HepG2 (cell line): ENCODE measurements around the gene THBS2. TPM values are rescaled to one million over a fixed set of nuclear protein-coding genes. Genes with fewer than 3 reads are reported as not detected.

ENCODE experiments used
- AHDC1 ChIP-seq: sonication (generic); formaldehyde crosslinking; IDR thresholded peaks from 2 replicates; pipeline ENCODE4 v1.5.1; 2020; ENCODE audit warnings: mild to moderate bottlenecking, missing genetic modification reagents, borderline replicate concordance
- ARNT2 ChIP-seq: sonication (generic); formaldehyde crosslinking; IDR thresholded peaks from 2 replicates; pipeline ENCODE4 v1.8.0; 2022; ENCODE audit warnings: mild to moderate bottlenecking, low read depth, missing genetic modification reagents, moderate library complexity
- ATF5 ChIP-seq: sonication (generic); formaldehyde crosslinking; IDR thresholded peaks from 2 replicates; pipeline ENCODE4 v1.4.0; 2020; ENCODE audit warnings: mild to moderate bottlenecking, low read depth, missing genetic modification reagents
- GTF3A ChIP-seq: sonication (generic); formaldehyde crosslinking; conservative IDR thresholded peaks from 2 replicates; pipeline ENCODE4 v1.4.0; 2020; ENCODE audit warnings: mild to moderate bottlenecking, missing genetic modification reagents
- KLF11 ChIP-seq: IDR thresholded peaks from 2 replicates; pipeline ENCODE4 v1.6.1; 2016; ENCODE audit warnings: missing compliant biosample characterization
- MEF2D ChIP-seq: sonication (generic); formaldehyde crosslinking; IDR thresholded peaks from 2 replicates; pipeline ENCODE4 v1.5.1; 2020; ENCODE audit warnings: mild to moderate bottlenecking, missing genetic modification reagents
- MYC ChIP-seq: sonication (generic); formaldehyde crosslinking; IDR thresholded peaks from 2 replicates; pipeline ENCODE4 v1.9.0; 2021; ENCODE audit warnings: missing genetic modification reagents, borderline replicate concordance
- NKX3-1 ChIP-seq: sonication (generic); formaldehyde crosslinking; IDR thresholded peaks from 2 replicates; pipeline ENCODE4 v1.5.0; 2020; ENCODE audit warnings: missing genetic modification reagents
- PRDM15 ChIP-seq: sonication (generic); formaldehyde crosslinking; IDR thresholded peaks from 2 replicates; pipeline ENCODE4 v1.4.0; 2020; ENCODE audit warnings: missing genetic modification reagents
- RBM22 ChIP-seq: fragments of 200-400 bp; formaldehyde crosslinking; optimal IDR thresholded peaks from 2 replicates; pipeline ENCODE3; 2017; ENCODE audit warnings: mild to moderate bottlenecking, low read length, moderate library complexity
- REPIN1 ChIP-seq: sonication (generic); formaldehyde crosslinking; IDR thresholded peaks from 2 replicates; pipeline ENCODE4 v1.8.0; 2022; ENCODE audit warnings: missing genetic modification reagents, low read depth, mild to moderate bottlenecking, borderline replicate concordance
- RFX1 ChIP-seq: fragments of 450-650 bp; IDR thresholded peaks from 2 replicates; pipeline ENCODE4 v1.6.1; 2017
- TCF7L2 ChIP-seq: IDR thresholded peaks from 2 replicates; pipeline ENCODE4 v1.6.1; 2011; ENCODE audit warnings: mild to moderate bottlenecking, low read depth, low read length, moderate library complexity
- THAP7 ChIP-seq: sonication (generic); formaldehyde crosslinking; IDR thresholded peaks from 2 replicates; pipeline ENCODE4 v1.8.1; 2023; ENCODE audit warnings: mild to moderate bottlenecking, missing genetic modification reagents
- TOPORS ChIP-seq: sonication (generic); formaldehyde crosslinking; IDR thresholded peaks from 2 replicates; pipeline ENCODE4 v1.8.0; 2023; ENCODE audit warnings: mild to moderate bottlenecking, missing genetic modification reagents
- ZKSCAN1 ChIP-seq: fragments of 150-350 bp; IDR thresholded peaks from 2 replicates; pipeline ENCODE4 v1.6.1; 2014; ENCODE audit warnings: low read length
- ZNF121 ChIP-seq: sonication (generic); formaldehyde crosslinking; IDR thresholded peaks from 2 replicates; pipeline ENCODE4 v1.5.0; 2020; ENCODE audit warnings: mild to moderate bottlenecking, missing genetic modification reagents
- ZNF263 ChIP-seq: sonication (generic); formaldehyde crosslinking; IDR thresholded peaks from 2 replicates; pipeline ENCODE4 v1.4.0; 2020; ENCODE audit warnings: missing genetic modification reagents
- ZNF496 ChIP-seq: sonication (generic); formaldehyde crosslinking; IDR thresholded peaks from 2 replicates; pipeline ENCODE4 v1.8.1; 2023; ENCODE audit warnings: mild to moderate bottlenecking, moderate library complexity, missing genetic modification reagents; ENCODE audit not compliant: insufficient replicate concordance
- polyA plus RNA-seq, 8 experiments: library from polyadenylated mRNA; depleted of rRNA in 3 of 8; stranded (reverse) in 7 of 8; unstranded in 1 of 8; fragments of >200 nt; fragmentation: Illumina TruSeq in 4 of 8; extraction: Trizol in 4 of 8; gene quantifications; 2 replicates each; pipeline versions ENCODE4 v1.2.1 to v1.2.3, GENCODE V29; 2011 to 2016; ENCODE audit warnings: low read depth in 4 of 8, missing spikeins in 1 of 8, mixed read lengths in 1 of 8; ENCODE audit not compliant: insufficient read depth in 1 of 8
- total RNA-seq, 5 experiments: library from RNA; depleted of rRNA; stranded (reverse); fragments of >200 nt; fragmentation: Illumina TruSeq; extraction: Trizol; gene quantifications; 2 replicates each; pipeline ENCODE4 v1.2.3, GENCODE V29; 2016; ENCODE audit warnings: low read depth in 1 of 5

The THBS2 gene
- total and polyA plus RNA-seq, 2 of the 13 experiments (the other 11 are each of a cell fraction or from before 2014, with no cell fraction given), result 0.12 to 0.15 TPM

- TF ChIP-seq ZNF496 (CRISPR knock-in tag), result no peak
- no peak for TF ChIP-seq ZKSCAN1
- TF ChIP-seq REPIN1 (CRISPR knock-in tag), result no peak; the same call in 1 of the 2 replicates
- TF ChIP-seq GTF3A, result no peak
- TF ChIP-seq AHDC1, result peak; percentile 83; the same call in 1 of the 2 replicates
- TF ChIP-seq TOPORS (CRISPR knock-in tag), result no peak
- peak; percentile 80; the same call in 1 of the 2 replicates for TF ChIP-seq MYC
- peak; percentile 56; the same call in 1 of the 2 replicates for TF ChIP-seq ZNF263
- TF ChIP-seq TCF7L2, result peak; percentile 67
- peak; percentile 44; the same call in 1 of the 2 replicates for TF ChIP-seq NKX3-1 (CRISPR knock-in tag)
- peak; percentile 41; the same call in 1 of the 2 replicates for TF ChIP-seq ZNF121
- peak; percentile 67; the same call in 1 of the 2 replicates for TF ChIP-seq ARNT2 (CRISPR knock-in tag)
- peak; percentile 74 for TF ChIP-seq MEF2D (CRISPR knock-in tag)
- TF ChIP-seq ATF5, result no peak
- TF ChIP-seq THAP7 (CRISPR knock-in tag), result no peak
- TF ChIP-seq RFX1, result no peak
- TF ChIP-seq PRDM15 (CRISPR knock-in tag), result no peak
- TF ChIP-seq KLF11 (CRISPR knock-in tag), result no peak; the same call in 1 of the 2 replicates
- TF ChIP-seq RBM22, result no peak
Observed at GRCh38 chr6:169292338-169293124, 38.9 kb upstream of the THBS2 start (continued).
